ENCODE measurements around the gene SLC35F5. TPM values are rescaled to one million over a fixed set of nuclear protein-coding genes. Genes with fewer than 3 reads are reported as not detected.
"Not testable (repeated sequence)": the region's sequence is repeated elsewhere in the genome, so short reads cannot be mapped to it uniquely, and the experiment has no call there.

Gene SLC35F5
- total RNA-seq, 2 experiments from 2014 or later: 13.4 to 18.4 TPM

- H3K4me3 Mint-ChIP-seq; H3K9me3 Mint-ChIP-seq (ENCODE audit: low read depth); H3K27ac Mint-ChIP-seq; ATAC-seq; H3K27me3 Mint-ChIP-seq; DNase-seq; CTCF ChIA-PET; H3K36me3 Mint-ChIP-seq (ENCODE audit: low read depth); intact Hi-C loops (cut with DNase I, micrococcal nuclease); H3K4me1 Mint-ChIP-seq: not testable (repeated sequence)
- POLR2A ChIA-PET: interaction anchor here (1.1 kb wide), 1 partner anchor 20 kb away, joined by 3 read pairs; no protein-coding TSS in a partner anchor
Measured at GRCh38 chr2:113664761-113665533, 91.5 kb downstream of the SLC35F5 start.

- H3K36me3 Mint-ChIP-seq (ENCODE audit: low read depth); intact Hi-C loops (cut with DNase I, micrococcal nuclease); H3K4me3 Mint-ChIP-seq; H3K4me1 Mint-ChIP-seq; H3K27me3 Mint-ChIP-seq; DNase-seq; H3K27ac Mint-ChIP-seq; ATAC-seq; CTCF ChIA-PET; POLR2A ChIA-PET; H3K9me3 Mint-ChIP-seq (ENCODE audit: low read depth): not testable (repeated sequence)
Measured at GRCh38 chr2:113663285-113664060, 93.0 kb downstream of the SLC35F5 start.

Small RNAs within 50 kb of the gene (microRNA-seq; reads per million reads assigned to microRNA genes)
- gene MIR4782 (ENCODE audit: borderline replicate concordance): not detected

Other genes starting within 250 kb of the SLC35F5 start
- gene RABL2A, start 129.4 kb downstream of the SLC35F5 start, total RNA-seq: 10 to 100 TPM; 12.3 to 16.0 TPM
- 100 to 1,000 TPM; 495 to 583 TPM for gene ACTR3, start 133.4 kb upstream of the SLC35F5 start, total RNA-seq